Aorta (tissue), 5 donors: Measurements from ENCODE around the gene PRXL2B. TPM values are rescaled to one million over a fixed set of nuclear protein-coding genes. Genes with fewer than 3 reads are reported as not detected.
A peak's percentile ranks its signal among the peaks of the same experiment; 100 is the strongest.
"Not testable (repeated sequence)": the region's sequence is repeated elsewhere in the genome, so short reads cannot be mapped to it uniquely, and the experiment has no call there.

ENCODE experiments used
- ATAC-seq: fragments of 200-7000 bp; cut with Tn5 transposase; one replicate; pipeline ENCODE4 v1.9.1; 2022; ENCODE audit warnings: moderate library complexity; ENCODE audit not compliant: low FRiP score
- DNase-seq, 2 donors: peaks; one replicate each; pipeline ENCODE4 v3.0.0-alpha.2; 2020
- H3K27ac ChIP-seq, 2 donors: one replicate each; pipeline ENCODE4 v1.5.1; 2013; ENCODE audit warnings: low read length in 2 of 2, mild to moderate bottlenecking in 2 of 2, moderate library complexity in 2 of 2, control low read depth in 1 of 2, inconsistent platforms in 1 of 2, low read depth in 1 of 2
- H3K27me3 ChIP-seq, 2 donors: one replicate each; pipeline ENCODE4 v1.6.1; 2013; ENCODE audit warnings: control low read depth in 1 of 2, low read length in 1 of 2, mild to moderate bottlenecking in 1 of 2, moderate library complexity in 1 of 2; ENCODE audit not compliant: insufficient read depth in 2 of 2, control insufficient read depth in 1 of 2
- H3K36me3 ChIP-seq, 2 donors: one replicate each; pipeline ENCODE4 v1.6.1; 2013; ENCODE audit warnings: control low read depth in 1 of 2, low read length in 1 of 2, mild to moderate bottlenecking in 1 of 2; ENCODE audit not compliant: insufficient read depth in 2 of 2, control insufficient read depth in 1 of 2
- H3K4me1 ChIP-seq, 2 donors: one replicate each; pipeline ENCODE4 v1.6.1; 2013; ENCODE audit warnings: low read length in 2 of 2, control low read depth in 1 of 2, mild to moderate bottlenecking in 1 of 2, moderate library complexity in 1 of 2; ENCODE audit not compliant: insufficient read depth in 2 of 2, control insufficient read depth in 1 of 2
- H3K4me3 ChIP-seq, 2 donors: one replicate each; pipeline ENCODE4 v1.5.1; 2013; ENCODE audit warnings: low read length in 2 of 2, control low read depth in 1 of 2, mild to moderate bottlenecking in 1 of 2
- H3K9me3 ChIP-seq: one replicate; pipeline ENCODE4 v1.6.1; 2013; ENCODE audit warnings: mild to moderate bottlenecking, low read length; ENCODE audit not compliant: control insufficient read depth
- WGBS, 2 donors: extraction: QIAGEN DNeasy Blood & Tissue Kit; methylation state at CpG; one replicate each; pipeline ENCODE4 v1.1.7; 2013; 5-methylcytosine and 5-hydroxymethylcytosine counted together
- intact Hi-C, 2 donors: fragments of 100-400 bp; cut with DNase I; formaldehyde crosslinking; loops; one replicate each; pipeline versions ENCODE4 v1.14.2 to v1.15.0; 2022
- polyA plus RNA-seq, 2 donors: library from polyadenylated mRNA; stranded (reverse); fragments of 200-250 nt; gene quantifications; one replicate each; pipeline ENCODE4 v1.2.3, GENCODE V29; 2013
- total RNA-seq, 2 donors: library from RNA; stranded (reverse); fragmentation: NEBNext Ultra II Directional; extraction: Animal tissue kit (Norgen Biotek cat#: 25700); gene quantifications; one replicate each; pipeline ENCODE4 v1.2.1, GENCODE V29; 2021
- donor health status: healthy with polysubstance abuse.
- donor health status: Bipolar disorder and iron deficiency.
- donor health status: DM: no; HTN: no; CAD: no.
- donor health status: DM: no; HTN: no; CAD: no.
- donor health status: DM: yes; HTN: yes; CAD: no.

PRXL2B gene
- total and polyA plus RNA-seq, 4 donors, result 6.4 to 15.1 (median 7.4) TPM

GRCh38 chr1:2575801-2576663, 10.5 kb upstream of the PRXL2B start:
- intact Hi-C loops, result no loop called here
- ATAC-seq (no peak), DNase-seq (no peak)
- H3K36me3 ChIP-seq, result no peaks in the 10 kb centered on the region
- H3K4me3 ChIP-seq, result no peak overlapping the region
- H3K9me3 ChIP-seq, result peaks cover 3% of the 10 kb centered on the region
- H3K27me3 ChIP-seq, result no peaks in the 10 kb centered on the region
- H3K27ac ChIP-seq, result no peak overlapping the region
- WGBS, 2 donors, result 89 to 92% methylated on average over 23 of the region's 23 CpGs
- H3K4me1 ChIP-seq, result no peaks in the 10 kb centered on the region

- H3K4me3 ChIP-seq, H3K36me3 ChIP-seq, H3K9me3 ChIP-seq, H3K4me1 ChIP-seq, H3K27me3 ChIP-seq, intact Hi-C loops, H3K27ac ChIP-seq: not testable (repeated sequence)
- ATAC-seq, result peak; percentile 15
- WGBS, 2 donors, result 86 to 91% methylated on average over 19 to 21 of the region's 23 CpGs
- peak; percentile 44 to 69 for DNase-seq
Observed at GRCh38 chr1:2577565-2578075, 9.0 kb upstream of the PRXL2B start.

- intact Hi-C loops, result no loop called here
- DNase-seq (no peak), ATAC-seq (no peak)
- Histone ChIP-seq H3K36me3 (no peaks in the 10 kb centered on the region), H3K9me3 (no peaks in the 10 kb centered on the region), H3K27me3 (no peaks in the 10 kb centered on the region), H3K4me1 (no peaks in the 10 kb centered on the region), H3K27ac (no peak overlapping the region), H3K4me3 (no peak overlapping the region)
- 68 to 74% methylated on average over 4 of the region's 4 CpGs for WGBS, 2 donors
Observed at GRCh38 chr1:2578758-2579118, 7.8 kb upstream of the PRXL2B start.

GRCh38 chr1:2580691-2581090, 5.9 kb upstream of the PRXL2B start:
- no peak for ATAC-seq
- no peaks in the 10 kb centered on the region for H3K4me1 ChIP-seq
- H3K36me3 ChIP-seq, result no peaks in the 10 kb centered on the region
- 90% methylated on average over 10 of the region's 10 CpGs for WGBS, 2 donors
- H3K4me3 ChIP-seq, result no peak overlapping the region
- H3K27me3 ChIP-seq, result no peaks in the 10 kb centered on the region
- no peak overlapping the region for H3K27ac ChIP-seq
- intact Hi-C loops, result loop anchor here in 1 of 2 donors (10.0 kb wide), 1 partner anchor 56 kb away; the partner anchor contains the start of gene PANK4
- DNase-seq, result peak in 1 of 2 donors; percentile 34
- no peaks in the 10 kb centered on the region for H3K9me3 ChIP-seq

GRCh38 chr1:2582391-2582790, 4.2 kb upstream of the PRXL2B start:
- ATAC-seq (no peak), DNase-seq (peak in 1 of 2 donors; percentile 35)
- Histone ChIP-seq H3K27ac (no peak overlapping the region), H3K36me3 (no peaks in the 10 kb centered on the region), H3K27me3 (no peaks in the 10 kb centered on the region), H3K4me1 (no peaks in the 10 kb centered on the region), H3K4me3 (no peak overlapping the region), H3K9me3 (no peaks in the 10 kb centered on the region)
- WGBS, 2 donors, result 62 to 63% methylated on average over 7 of the region's 7 CpGs
- intact Hi-C loops, result loop anchor here in 1 of 2 donors (10.0 kb wide), 1 partner anchor 58 kb away; the partner anchor contains the start of gene PANK4

- Histone ChIP-seq H3K4me3 (no peak overlapping the region), H3K9me3 (no peaks in the 10 kb centered on the region), H3K27ac (no peak overlapping the region), H3K4me1 (no peaks in the 10 kb centered on the region), H3K27me3 (no peaks in the 10 kb centered on the region), H3K36me3 (no peaks in the 10 kb centered on the region)
- WGBS, 2 donors, result 34 to 37% methylated on average over 5 of the region's 5 CpGs
- DNase-seq, result peak in 1 of 2 donors; percentile 35
- intact Hi-C loops, result loop anchor here in 1 of 2 donors (10.0 kb wide), 1 partner anchor 59 kb away; the partner anchor contains the start of gene PANK4
- no peak for ATAC-seq
Observed at GRCh38 chr1:2583331-2583791, 3.2 kb upstream of the PRXL2B start.

GRCh38 chr1:2583871-2584351, 2.7 kb upstream of the PRXL2B start:
- 44 to 45% methylated on average over 14 of the region's 14 CpGs for WGBS, 2 donors
- H3K9me3 ChIP-seq, result no peaks in the 10 kb centered on the region
- intact Hi-C loops, result loop anchor here in 1 of 2 donors (10.0 kb wide), 1 partner anchor 59 kb away; the partner anchor contains the start of gene PANK4
- no peaks in the 10 kb centered on the region for H3K27me3 ChIP-seq
- ATAC-seq (no peak), DNase-seq (peak; percentile 29 to 43)
- no peaks in the 10 kb centered on the region for H3K36me3 ChIP-seq
- H3K27ac ChIP-seq, result no peak overlapping the region
- H3K4me1 ChIP-seq, result no peaks in the 10 kb centered on the region
- no peak overlapping the region for H3K4me3 ChIP-seq

- WGBS, 2 donors, result 30 to 39% methylated on average over 12 of the region's 12 CpGs
- no peak for ATAC-seq
- intact Hi-C loops, result loop anchor here (5.0 to 10.0 kb wide), 2 partner anchors 60 to 393 kb away; partner anchors contain the start of genes FAAP20 (in 1 of the 2) and PANK4 (in 1 of the 2)
- no peaks in the 10 kb centered on the region for H3K27me3 ChIP-seq
- no peak overlapping the region for H3K4me3 ChIP-seq
- no peaks in the 10 kb centered on the region for H3K36me3 ChIP-seq
- DNase-seq, result peak; percentile 30 to 48
- H3K27ac ChIP-seq, result no peak overlapping the region
- no peaks in the 10 kb centered on the region for H3K4me1 ChIP-seq
- no peaks in the 10 kb centered on the region for H3K9me3 ChIP-seq
Observed at GRCh38 chr1:2584686-2585317, 1.8 kb upstream of the PRXL2B start.
